ENCODE data around the gene ZBED2.

The ZBED2 gene

DNA sequence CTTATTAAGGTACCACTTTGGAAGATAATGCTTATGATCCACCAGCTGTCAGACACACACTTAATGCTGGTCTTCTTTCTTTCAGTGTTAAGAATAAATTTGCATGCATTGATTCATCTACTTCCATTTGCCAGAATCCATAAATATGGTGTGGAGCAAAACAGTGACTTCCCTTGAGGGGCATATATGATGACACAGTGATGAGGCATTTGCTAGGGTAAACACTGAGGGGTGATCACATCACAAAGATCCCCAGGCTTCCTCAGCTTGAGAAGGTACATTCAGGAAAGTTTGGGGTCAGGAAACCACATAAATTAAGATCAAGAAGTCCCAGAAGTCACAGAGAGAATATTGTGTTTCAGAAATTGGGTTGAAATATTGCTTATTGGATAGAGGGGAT lies 9.9 kb upstream of the ZBED2 start:
- TF ChIP-seq, protein P1, sequence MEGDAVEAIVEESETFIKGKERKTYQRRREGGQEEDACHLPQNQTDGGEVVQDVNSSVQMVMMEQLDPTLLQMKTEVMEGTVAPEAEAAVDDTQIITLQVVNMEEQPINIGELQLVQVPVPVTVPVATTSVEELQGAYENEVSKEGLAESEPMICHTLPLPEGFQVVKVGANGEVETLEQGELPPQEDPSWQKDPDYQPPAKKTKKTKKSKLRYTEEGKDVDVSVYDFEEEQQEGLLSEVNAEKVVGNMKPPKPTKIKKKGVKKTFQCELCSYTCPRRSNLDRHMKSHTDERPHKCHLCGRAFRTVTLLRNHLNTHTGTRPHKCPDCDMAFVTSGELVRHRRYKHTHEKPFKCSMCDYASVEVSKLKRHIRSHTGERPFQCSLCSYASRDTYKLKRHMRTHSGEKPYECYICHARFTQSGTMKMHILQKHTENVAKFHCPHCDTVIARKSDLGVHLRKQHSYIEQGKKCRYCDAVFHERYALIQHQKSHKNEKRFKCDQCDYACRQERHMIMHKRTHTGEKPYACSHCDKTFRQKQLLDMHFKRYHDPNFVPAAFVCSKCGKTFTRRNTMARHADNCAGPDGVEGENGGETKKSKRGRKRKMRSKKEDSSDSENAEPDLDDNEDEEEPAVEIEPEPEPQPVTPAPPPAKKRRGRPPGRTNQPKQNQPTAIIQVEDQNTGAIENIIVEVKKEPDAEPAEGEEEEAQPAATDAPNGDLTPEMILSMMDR (IDR thresholded peaks at IDR 0.05; ENCODE audit: low read depth, low read length, missing control alignments), result no peak
- no peak for DNase-seq (ENCODE audit: extremely low read depth, low read depth)
- H3K4me3 ChIP-seq (replicated peaks; ENCODE audit: low read depth, low read length), result no peak overlapping the region

DNA sequence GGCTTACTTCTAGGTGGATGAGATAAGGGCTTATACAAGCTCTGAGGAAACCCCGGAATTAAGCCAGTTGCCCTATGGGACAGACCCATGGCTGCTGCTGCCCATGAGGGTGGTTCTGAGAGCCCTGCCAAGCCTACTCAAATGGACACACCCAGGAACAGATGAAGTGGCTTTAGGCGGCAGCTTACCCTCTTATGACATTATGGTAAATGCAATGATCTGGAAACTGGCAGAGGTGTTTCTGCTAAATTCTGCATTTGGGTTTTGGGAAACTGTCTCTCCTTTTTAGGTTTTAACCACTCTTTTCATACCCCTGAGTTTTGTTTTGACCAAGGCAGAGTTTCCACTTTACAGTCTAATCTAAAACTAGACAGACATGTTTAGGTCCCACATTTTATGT lies 9.0 kb upstream of the ZBED2 start:
- TF ChIP-seq, protein P1 (IDR thresholded peaks at IDR 0.05; ENCODE audit: low read depth, low read length, missing control alignments), result no peak
- no peak for DNase-seq (ENCODE audit: extremely low read depth, low read depth)
- H3K4me3 ChIP-seq (replicated peaks; ENCODE audit: low read depth, low read length), result no peak overlapping the region

DNA sequence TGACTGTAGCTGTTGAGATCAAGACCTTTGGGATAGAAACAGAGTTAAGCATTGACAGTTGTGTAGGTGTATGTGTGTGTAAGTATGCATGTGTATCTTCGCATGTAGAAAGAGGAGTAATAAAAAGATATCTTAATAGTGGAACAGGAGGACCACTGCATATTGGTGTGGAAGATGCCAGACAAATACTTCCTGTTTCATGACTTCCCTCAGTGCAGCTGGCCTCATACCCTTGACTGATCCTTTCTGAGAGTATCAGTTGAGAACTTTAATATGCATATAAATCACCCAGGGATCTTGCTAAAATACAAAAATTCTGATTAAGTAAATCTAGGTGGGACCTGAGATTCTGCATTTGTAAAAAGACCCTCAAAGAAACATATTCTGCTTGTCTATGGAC lies 8.5 kb upstream of the ZBED2 start:
- TF ChIP-seq, protein P1 (IDR thresholded peaks at IDR 0.05; ENCODE audit: low read depth, low read length, missing control alignments), result no peak
- no peak for DNase-seq (ENCODE audit: extremely low read depth, low read depth)
- no peak overlapping the region for H3K4me3 ChIP-seq (replicated peaks; ENCODE audit: low read depth, low read length)

DNA sequence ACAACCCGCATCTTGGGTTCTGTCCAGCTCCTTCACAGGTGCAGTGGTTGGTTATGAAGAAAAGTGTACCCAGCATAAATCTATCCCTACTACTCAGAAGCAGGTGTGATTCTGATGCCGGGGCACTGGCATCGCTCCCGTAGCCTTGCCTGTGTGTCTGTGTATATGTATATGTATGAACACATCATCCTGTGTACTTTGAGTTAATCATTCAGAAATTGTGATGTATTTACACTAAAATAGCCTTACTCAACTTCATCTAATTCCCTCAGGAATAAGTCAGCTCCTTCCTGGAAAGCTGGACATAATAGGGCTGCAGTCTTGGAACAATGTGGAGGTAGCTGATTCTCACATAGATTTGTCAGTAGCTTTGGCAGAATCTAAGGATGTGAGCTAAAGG lies 6.7 kb upstream of the ZBED2 start:
- no peak overlapping the region for H3K4me3 ChIP-seq (replicated peaks; ENCODE audit: low read depth, low read length)
- DNase-seq (ENCODE audit: extremely low read depth, low read depth), result no peak
- TF ChIP-seq, protein P1 (IDR thresholded peaks at IDR 0.05; ENCODE audit: low read depth, low read length, missing control alignments), result no peak

DNA sequence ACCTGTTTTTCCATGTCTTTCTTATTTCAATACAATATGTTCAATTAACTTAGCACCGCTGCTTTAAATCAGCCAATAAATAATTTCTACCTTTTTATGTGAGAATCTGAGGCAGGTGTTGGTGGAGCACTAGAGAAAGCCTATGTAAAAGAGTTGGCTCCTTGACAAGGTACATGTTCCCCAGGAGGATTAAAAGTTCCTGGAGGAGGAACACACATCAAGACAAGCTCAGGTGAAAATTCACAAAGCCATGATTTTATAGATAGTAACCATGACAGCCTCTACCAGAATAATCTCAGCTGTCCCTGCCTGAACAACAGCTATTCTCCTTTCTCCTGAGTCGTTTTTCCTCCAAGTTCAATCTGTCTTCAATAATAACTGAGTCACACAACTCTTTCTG lies 3.4 kb upstream of the ZBED2 start:
- TF ChIP-seq, protein P1 (IDR thresholded peaks at IDR 0.05; ENCODE audit: low read depth, low read length, missing control alignments), result no peak
- no peak for DNase-seq (ENCODE audit: extremely low read depth, low read depth)
- no peak overlapping the region for H3K4me3 ChIP-seq (replicated peaks; ENCODE audit: low read depth, low read length)

DNA sequence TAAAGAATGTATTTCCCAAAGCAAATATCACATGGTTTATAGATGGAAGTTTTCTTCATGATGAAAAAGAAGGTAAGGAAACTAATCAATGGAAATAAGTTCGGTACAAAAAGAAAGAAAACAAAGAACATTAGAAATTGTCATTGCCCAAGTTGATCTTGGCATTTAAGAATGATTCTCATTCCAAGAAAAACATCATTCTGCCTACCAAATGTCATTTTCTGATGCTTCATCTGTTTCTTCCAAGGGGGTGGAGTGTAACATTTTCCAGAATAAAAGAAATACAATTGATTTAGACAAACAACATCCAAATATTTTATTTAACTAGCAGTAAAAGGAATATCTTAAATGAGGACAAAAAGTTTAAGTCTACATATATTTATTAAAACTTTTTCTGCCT lies 3.0 kb upstream of the ZBED2 start:
- H3K4me3 ChIP-seq (replicated peaks; ENCODE audit: low read depth, low read length), result no peak overlapping the region
- no peak for DNase-seq (ENCODE audit: extremely low read depth, low read depth)
- TF ChIP-seq, protein P1 (IDR thresholded peaks at IDR 0.05; ENCODE audit: low read depth, low read length, missing control alignments), result no peak

DNA sequence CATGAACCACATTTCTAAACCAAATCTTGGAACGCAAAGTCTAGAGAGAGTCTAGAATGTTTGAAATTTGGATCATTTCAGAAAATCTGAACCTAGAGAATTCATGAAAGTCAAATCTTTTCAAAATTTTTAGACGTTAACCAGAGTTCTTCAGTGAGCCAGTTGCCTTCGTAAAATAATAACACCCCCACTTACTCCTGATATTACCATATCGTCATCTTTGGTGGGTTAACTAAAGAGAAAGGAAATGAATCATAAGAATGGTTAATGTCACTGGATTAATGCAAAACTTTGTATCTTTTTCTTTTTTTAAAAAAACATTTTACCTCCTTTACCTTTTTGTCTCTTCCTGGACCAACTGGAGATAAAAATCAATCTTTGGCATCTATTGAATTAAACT lies 1.2 kb upstream of the ZBED2 start:
- TF ChIP-seq, protein P1 (IDR thresholded peaks at IDR 0.05; ENCODE audit: low read depth, low read length, missing control alignments), result no peak
- no peak for DNase-seq (ENCODE audit: extremely low read depth, low read depth)
- H3K4me3 ChIP-seq (replicated peaks; ENCODE audit: low read depth, low read length), result no peak overlapping the region

Data from HFF-Myc (cell line).